ENCODE results near the gene ANKS1B. TPM values are rescaled to one million over a fixed set of nuclear protein-coding genes. Genes with fewer than 3 reads are reported as not detected.

ANKS1B gene
- total RNA-seq, 8 experiments from 2014 or later = 4.4 to 49.1 (median 14.2) TPM

DNA sequence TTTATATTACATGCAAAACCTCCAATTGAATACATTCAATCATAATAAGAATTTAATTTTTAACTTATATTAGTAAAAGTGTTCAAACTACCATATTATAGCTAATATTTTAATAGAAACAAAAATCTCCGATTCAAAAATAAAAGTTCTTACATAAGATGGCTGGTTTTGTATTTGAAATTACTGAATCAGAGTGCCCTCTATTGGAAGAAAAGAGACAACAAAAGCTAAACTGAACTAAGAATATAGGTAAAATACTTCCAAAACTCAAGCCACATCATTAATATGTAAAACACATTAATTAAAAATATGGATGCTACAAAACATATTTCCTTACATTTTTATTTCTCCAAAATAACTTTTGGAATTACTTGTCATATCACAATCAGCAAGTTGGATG lies 216.9 kb downstream of the ANKS1B start:
- Histone ChIP-seq H3K4me3 (no peak overlapping the region), H3K4me1 (replicated peaks in 1 of 2) (no peaks in the 10 kb centered on the region), H3K27ac (no peak overlapping the region)
- in situ Hi-C loops (cut with MboI; ENCODE audit: low pct_unique_long_range_greater_than_20kb in 2 of 9, low sequenced_read_pairs in 9 of 9, unreplicated experiment in 9 of 9) = loop anchor here in 5 of 9 experiments (10.0 to 25.0 kb wide), 3 partner anchors 381 to 731 kb away; no protein-coding TSS in a partner anchor
- ATAC-seq (replicated peaks in 6 of 8) = no peak
- 0 to 89% (median 40%) methylated on average over 1 of the region's 1 CpG; no CpG with 5 or more reads in 1 of the 10 experiments for WGBS, 10 experiments

DNA sequence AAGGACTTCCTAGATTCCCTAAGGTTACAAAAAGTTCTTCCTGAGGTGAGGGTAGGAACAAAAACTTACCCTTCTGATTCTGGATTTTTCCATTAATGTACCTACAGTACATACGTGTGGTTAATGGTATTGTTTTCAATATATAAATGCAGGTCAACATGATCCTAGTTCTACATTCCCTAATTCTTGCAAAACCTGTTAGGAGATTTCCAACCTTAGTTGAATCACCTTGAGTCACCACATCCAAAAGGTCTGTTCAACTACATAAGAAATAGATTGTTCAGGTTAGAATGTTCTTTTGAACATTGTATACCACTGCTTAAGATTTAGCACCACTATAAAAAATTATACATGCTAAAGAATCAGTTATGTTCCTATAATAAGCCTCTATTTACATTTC lies 218.3 kb downstream of the ANKS1B start:
- Histone ChIP-seq H3K4me3 (no peak overlapping the region), H3K4me1 (replicated peaks in 1 of 2) (no peaks in the 10 kb centered on the region), H3K27ac (no peak overlapping the region)
- ATAC-seq (replicated peaks in 6 of 8) = no peak
- in situ Hi-C loops (cut with MboI; ENCODE audit: low pct_unique_long_range_greater_than_20kb in 2 of 9, low sequenced_read_pairs in 9 of 9, unreplicated experiment in 9 of 9) = loop anchor here in 5 of 9 experiments (10.0 to 25.0 kb wide), 3 partner anchors 379 to 729 kb away; no protein-coding TSS in a partner anchor
- WGBS, 10 experiments = 43 to 100% (median 83%) methylated on average over 1 of the region's 1 CpG; no CpG with 5 or more reads in 6 of the 10 experiments

DNA sequence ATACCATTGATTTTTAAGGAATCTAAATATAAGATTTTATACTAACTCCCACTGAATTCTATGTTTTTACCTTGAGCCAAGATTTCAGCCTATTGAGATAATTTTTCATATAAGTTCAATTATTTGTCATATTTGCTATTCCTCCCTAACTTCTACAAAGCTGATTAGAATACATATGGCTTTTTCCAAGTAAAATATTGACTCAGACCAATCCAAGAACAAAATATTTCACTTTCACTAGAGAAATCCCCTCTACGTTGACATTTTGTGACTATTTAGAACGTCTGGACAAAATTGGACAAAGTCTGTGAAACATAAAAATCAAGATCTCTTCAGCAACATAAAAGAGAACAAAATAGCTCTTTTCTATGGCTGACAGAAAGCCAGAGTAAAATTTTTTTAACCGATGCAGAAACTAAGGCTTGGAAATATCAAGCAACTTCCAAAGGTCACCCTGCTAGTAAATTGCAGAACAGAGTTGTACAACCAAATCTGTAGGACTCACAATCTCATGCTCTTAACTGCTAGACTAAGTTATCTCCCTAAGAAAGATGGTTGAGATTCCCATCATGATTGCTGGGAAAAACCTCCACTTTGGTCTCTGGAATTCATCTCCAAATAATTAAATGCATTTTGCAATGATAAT lies 219.1 kb downstream of the ANKS1B start:
- in situ Hi-C loops (cut with MboI; ENCODE audit: low pct_unique_long_range_greater_than_20kb in 2 of 9, low sequenced_read_pairs in 9 of 9, unreplicated experiment in 9 of 9) = loop anchor here in 5 of 9 experiments (10.0 to 25.0 kb wide), 3 partner anchors 378 to 728 kb away; no protein-coding TSS in a partner anchor
- H3K27ac ChIP-seq = no peak overlapping the region
- H3K4me1 ChIP-seq (replicated peaks in 1 of 2) = no peaks in the 10 kb centered on the region
- H3K4me3 ChIP-seq = no peak overlapping the region
- ATAC-seq (replicated peaks in 6 of 8) = no peak
- WGBS, 10 experiments = 10 to 93% (median 79%) methylated on average over 1 to 3 of the region's 3 CpGs

DNA sequence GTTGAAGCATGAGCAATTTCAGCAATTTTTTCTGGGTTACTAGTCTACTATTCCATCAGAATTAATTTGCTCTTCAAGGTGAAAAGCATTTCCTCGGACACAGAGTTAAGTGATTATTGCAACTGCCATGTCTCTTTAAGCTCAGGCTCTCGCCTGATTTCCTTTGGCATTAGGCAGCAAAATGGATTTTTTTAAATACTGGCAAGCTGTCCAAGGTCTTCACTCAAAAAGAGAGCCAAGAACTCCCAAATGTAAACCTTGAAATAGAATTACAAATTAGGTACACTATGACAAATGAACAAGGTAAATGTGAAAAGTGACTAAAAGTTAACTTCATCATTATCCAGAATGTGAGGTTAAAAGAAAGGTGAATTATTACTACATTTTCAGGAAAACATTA lies 225.3 kb downstream of the ANKS1B start:
- WGBS, 10 experiments = 19 to 92% (median 81%) methylated on average over 2 of the region's 2 CpGs
- in situ Hi-C loops (cut with MboI; ENCODE audit: low pct_unique_long_range_greater_than_20kb in 2 of 9, low sequenced_read_pairs in 9 of 9, unreplicated experiment in 9 of 9) = loop anchor here in 4 of 9 experiments (25.0 kb wide), 2 partner anchors 372 to 722 kb away; no protein-coding TSS in a partner anchor
- Histone ChIP-seq H3K27ac (no peak overlapping the region), H3K4me3 (no peak overlapping the region), H3K4me1 (replicated peaks in 1 of 2) (peaks cover 0 to 3% of the 10 kb centered on the region in 2 donors)
- ATAC-seq (replicated peaks in 6 of 8) = no peak

DNA sequence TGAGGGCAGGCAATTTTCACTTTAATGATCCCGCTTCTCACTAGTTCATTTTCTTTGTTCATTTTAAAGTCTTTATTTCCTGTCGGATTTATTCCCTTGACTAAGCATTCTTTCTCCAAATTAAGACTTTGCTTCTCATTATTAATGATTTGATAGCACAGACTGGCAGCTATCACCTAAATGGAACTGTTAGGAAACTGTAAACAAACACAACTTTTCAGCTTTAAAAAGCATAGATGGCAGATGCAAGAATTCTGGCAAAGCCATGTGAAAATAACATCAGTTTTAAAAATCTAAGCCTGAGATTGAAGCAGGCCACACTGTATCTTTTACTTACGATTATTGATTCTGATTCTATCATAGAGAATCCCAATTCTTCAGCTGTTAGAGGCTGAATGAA lies 225.7 kb downstream of the ANKS1B start:
- no peak overlapping the region for H3K27ac ChIP-seq
- H3K4me1 ChIP-seq (replicated peaks in 1 of 2) = peaks cover 0 to 3% of the 10 kb centered on the region in 2 donors
- no peak for ATAC-seq (replicated peaks in 6 of 8)
- WGBS, 10 experiments = 46 to 92% (median 71%) methylated on average over 2 to 3 of the region's 3 CpGs
- no peak overlapping the region for H3K4me3 ChIP-seq
- in situ Hi-C loops (cut with MboI; ENCODE audit: low pct_unique_long_range_greater_than_20kb in 2 of 9, low sequenced_read_pairs in 9 of 9, unreplicated experiment in 9 of 9) = loop anchor here in 4 of 9 experiments (25.0 kb wide), 2 partner anchors 372 to 722 kb away; no protein-coding TSS in a partner anchor

DNA sequence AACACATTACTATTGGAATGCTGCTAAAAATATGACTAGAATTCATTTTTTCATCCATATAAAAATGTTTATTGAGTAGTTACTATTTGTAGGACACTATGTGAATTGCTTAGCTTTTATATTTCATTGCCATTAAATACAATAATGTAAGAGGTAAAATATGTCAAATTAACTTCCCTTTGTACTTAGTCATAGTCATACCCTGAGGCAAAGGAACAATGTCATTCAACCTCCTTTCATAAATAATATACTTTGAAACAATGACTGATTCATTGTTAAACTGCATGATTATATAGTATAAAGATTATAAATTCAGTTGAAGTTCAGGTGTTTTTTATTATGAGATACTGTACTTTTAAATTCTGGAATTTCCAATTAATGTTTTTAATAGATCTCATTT lies 232.0 kb downstream of the ANKS1B start:
- Histone ChIP-seq H3K4me1 (replicated peaks in 1 of 2) (no peaks in the 10 kb centered on the region), H3K4me3 (no peak overlapping the region), H3K27ac (no peak overlapping the region)
- in situ Hi-C loops (cut with MboI; ENCODE audit: low pct_unique_long_range_greater_than_20kb in 2 of 9, low sequenced_read_pairs in 9 of 9, unreplicated experiment in 9 of 9) = loop anchor here in 4 of 9 experiments (25.0 kb wide), 2 partner anchors 365 to 715 kb away; no protein-coding TSS in a partner anchor
- ATAC-seq (replicated peaks in 6 of 8) = no peak

DNA sequence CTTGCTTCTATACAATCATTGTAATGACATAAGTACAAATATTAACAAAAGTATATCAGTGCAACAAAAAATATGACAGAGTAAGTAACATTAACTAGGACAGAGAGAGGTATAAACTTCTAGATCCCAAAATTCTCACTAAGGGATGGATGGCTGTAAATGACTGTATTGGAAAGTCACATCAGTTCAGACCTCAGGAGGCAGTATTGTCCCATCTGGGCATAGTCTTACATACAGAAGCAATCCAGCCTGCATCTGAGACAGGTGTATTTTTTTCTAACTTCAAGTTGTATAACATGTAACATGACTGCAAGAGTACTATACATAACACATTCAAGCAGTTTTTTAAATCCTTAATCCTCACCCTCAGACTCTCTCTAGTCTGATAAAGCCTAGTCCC lies 238.2 kb downstream of the ANKS1B start:
- in situ Hi-C loops (cut with MboI; ENCODE audit: low pct_unique_long_range_greater_than_20kb in 2 of 9, low sequenced_read_pairs in 9 of 9, unreplicated experiment in 9 of 9) = no loop called here
- Histone ChIP-seq H3K4me1 (replicated peaks in 1 of 2) (no peaks in the 10 kb centered on the region), H3K4me3 (no peak overlapping the region), H3K27ac (no peak overlapping the region)
- peak in 1 of 8 experiments; percentile 41 for ATAC-seq (replicated peaks in 6 of 8)

DNA sequence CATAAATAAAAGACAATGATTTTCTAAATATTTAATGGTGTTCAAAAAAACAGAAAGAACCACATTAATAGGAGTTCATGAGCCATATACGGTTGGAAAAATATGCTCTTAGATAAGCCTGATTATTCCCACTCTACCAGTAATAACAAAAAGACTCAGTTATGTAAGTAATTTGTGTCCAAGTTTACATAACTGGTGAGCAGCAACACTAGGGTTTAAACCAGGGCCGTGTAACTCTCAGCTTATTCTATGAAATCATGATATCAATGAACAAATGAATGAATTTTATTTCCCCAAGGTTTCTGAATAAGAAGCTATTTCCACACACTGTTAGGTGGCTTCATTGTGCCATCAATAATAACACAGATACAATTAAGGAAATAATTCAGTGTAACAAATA lies 238.8 kb downstream of the ANKS1B start:
- Histone ChIP-seq H3K27ac (no peak overlapping the region), H3K4me3 (no peak overlapping the region), H3K4me1 (replicated peaks in 1 of 2) (no peaks in the 10 kb centered on the region)
- no peak for ATAC-seq (replicated peaks in 6 of 8)
- WGBS, 10 experiments = 28 to 86% (median 83%) methylated on average over 1 to 2 of the region's 2 CpGs; no CpG with 5 or more reads in 3 of the 10 experiments
- in situ Hi-C loops (cut with MboI; ENCODE audit: low pct_unique_long_range_greater_than_20kb in 2 of 9, low sequenced_read_pairs in 9 of 9, unreplicated experiment in 9 of 9) = no loop called here

DNA sequence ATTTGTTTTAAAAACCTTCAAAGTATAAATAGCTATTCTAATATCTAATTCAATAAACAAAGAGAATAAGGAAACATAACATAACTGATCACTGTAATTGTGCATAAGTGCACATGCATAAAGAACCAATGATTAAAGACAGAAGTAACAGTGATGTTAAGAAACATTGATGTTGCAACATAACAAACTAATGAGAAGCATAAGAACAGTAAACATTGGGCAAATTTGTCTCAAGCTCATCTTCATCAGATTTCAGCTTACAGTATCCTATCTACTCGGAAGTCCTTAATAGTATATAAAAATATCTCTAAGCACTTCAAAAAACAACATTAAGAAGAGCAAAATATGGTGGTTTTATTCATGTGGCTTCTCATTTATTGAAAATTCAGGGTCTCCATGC lies 239.6 kb downstream of the ANKS1B start:
- Histone ChIP-seq H3K27ac (no peak overlapping the region), H3K4me1 (replicated peaks in 1 of 2) (no peaks in the 10 kb centered on the region), H3K4me3 (no peak overlapping the region)
- ATAC-seq (replicated peaks in 6 of 8) = no peak
- 0 to 89% (median 57%) methylated on average over 1 of the region's 1 CpG for WGBS, 10 experiments
- in situ Hi-C loops (cut with MboI; ENCODE audit: low pct_unique_long_range_greater_than_20kb in 2 of 9, low sequenced_read_pairs in 9 of 9, unreplicated experiment in 9 of 9) = no loop called here

DNA sequence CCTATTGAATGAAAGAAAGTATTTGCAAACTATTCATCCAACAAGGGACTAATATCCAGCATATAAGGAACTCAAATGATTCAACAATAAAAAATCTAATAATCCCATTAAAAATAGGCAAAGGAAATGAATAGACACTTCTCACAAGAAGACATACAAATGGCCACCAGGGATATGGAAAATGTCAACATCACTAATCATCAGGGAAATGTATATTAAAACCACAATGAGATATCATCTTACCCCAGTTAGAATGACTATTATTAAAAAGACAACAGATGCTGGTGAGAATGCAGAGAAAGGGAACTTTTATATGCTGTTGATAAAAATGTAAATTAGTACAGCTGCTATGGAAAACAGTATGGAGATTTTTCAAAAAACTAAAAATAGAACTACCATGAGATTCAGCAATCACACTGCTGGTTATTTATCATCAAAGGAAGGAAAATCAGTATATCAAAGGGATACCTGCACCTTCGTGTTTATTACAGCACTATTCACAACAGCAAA lies 247.9 kb downstream of the ANKS1B start:
- no peak overlapping the region for H3K4me3 ChIP-seq
- ATAC-seq (replicated peaks in 6 of 8) = peak in 3 of 8 experiments; percentile 78 to 88 (median 86)
- no peak overlapping the region for H3K27ac ChIP-seq
- WGBS, 10 experiments = 0 to 58% (median 27%) methylated on average over 1 of the region's 1 CpG; no CpG with 5 or more reads in 5 of the 10 experiments
- H3K4me1 ChIP-seq (replicated peaks in 1 of 2) = no peaks in the 10 kb centered on the region
- in situ Hi-C loops (cut with MboI; ENCODE audit: low pct_unique_long_range_greater_than_20kb in 2 of 9, low sequenced_read_pairs in 9 of 9, unreplicated experiment in 9 of 9) = no loop called here

DNA sequence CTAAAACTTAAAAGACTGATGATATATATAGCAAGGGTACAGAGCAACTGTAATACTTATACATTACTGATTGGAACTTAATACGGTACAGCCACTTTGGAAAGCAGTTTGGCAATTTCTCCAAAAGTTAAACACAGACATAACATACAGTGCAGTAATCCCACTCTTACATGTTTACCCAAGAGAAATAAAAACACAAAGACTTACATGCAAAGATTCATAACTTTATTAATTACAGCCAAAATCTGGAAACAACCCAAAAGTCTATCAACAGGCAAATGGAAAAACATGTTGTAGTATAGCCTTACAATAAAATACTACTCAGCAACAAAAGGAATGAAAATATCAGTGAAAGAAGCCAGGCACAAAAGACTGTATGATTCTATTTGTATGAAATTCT lies 252.6 kb downstream of the ANKS1B start:
- H3K4me3 ChIP-seq = no peak overlapping the region
- ATAC-seq (replicated peaks in 6 of 8) = no peak
- in situ Hi-C loops (cut with MboI; ENCODE audit: low pct_unique_long_range_greater_than_20kb in 2 of 9, low sequenced_read_pairs in 9 of 9, unreplicated experiment in 9 of 9) = no loop called here
- no peaks in the 10 kb centered on the region for H3K4me1 ChIP-seq (replicated peaks in 1 of 2)
- 0 to 100% (median 85%) methylated on average over 1 of the region's 1 CpG for WGBS, 10 experiments
- no peak overlapping the region for H3K27ac ChIP-seq

DNA sequence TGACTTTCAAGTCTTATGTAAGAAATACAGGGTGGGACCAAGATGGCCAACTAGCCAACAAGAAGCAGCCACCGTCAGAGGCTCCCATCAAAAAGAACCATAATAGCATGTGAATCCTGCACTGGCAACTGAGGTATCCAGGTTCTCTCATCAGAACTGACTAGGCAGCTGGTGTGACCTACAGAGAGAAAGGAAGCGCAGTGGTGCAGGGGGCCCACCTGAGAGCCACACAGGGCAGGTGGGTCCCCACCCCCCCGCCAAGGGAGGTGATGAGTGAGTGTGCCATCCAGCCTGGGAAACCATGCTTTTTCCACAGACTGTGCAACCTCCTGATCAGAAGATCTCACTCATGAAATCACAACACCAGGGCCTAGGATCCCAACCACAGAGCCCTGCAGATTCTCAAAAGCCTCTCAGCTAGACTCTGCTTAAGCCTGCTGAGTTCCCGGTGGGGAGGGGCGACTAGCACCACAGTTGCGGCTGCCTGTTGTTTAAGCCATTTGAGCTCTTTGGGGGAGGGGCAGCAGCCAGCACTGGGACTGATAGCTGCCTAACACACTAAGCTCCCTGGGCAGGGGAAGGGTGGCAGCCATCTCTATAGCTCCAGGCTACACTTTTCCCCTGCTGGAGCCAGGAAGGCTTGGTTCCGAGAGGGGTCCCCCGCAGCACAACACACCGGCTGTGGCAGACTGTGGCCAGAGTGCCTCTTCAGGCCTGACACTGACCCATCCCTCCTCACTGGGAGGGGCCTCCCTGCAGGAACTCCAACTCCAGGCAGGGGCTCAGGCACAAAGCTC lies 261.8 kb downstream of the ANKS1B start:
- in situ Hi-C loops (cut with MboI; ENCODE audit: low pct_unique_long_range_greater_than_20kb in 2 of 9, low sequenced_read_pairs in 9 of 9, unreplicated experiment in 9 of 9) = no loop called here
- 30 to 100% (median 67%) methylated on average over 1 to 3 of the region's 9 CpGs; no CpG with 5 or more reads in 3 of the 10 experiments for WGBS, 10 experiments

DNA sequence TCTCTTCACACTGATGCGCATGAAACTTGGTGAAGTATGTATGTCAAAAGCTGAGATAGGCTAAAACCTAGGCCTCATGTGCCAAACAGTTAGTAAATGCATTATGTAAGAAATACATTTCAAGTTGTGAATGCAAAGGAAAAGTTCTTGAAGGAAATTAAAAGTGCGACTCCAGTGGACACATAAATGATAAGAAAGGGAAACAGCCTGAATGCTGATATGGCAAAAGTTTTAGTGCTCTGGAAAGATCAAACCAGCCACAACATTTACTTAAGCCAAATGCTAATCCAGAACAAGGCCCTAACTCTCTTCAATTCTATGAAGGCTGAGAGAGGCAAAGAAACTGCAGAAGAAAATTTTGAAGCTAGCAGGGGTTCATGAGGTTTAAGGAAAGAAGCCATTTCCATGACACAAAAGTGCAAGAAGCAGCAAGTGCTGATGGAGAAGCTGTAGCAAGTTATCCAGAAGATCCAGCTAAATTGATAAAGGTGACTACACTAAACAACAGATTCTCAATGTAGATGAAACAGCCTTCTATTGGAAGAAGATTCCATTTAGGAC lies 262.9 kb downstream of the ANKS1B start:
- Histone ChIP-seq H3K27ac (no peak overlapping the region), H3K4me1 (replicated peaks in 1 of 2) (no peaks in the 10 kb centered on the region), H3K4me3 (no peak overlapping the region)
- ATAC-seq (replicated peaks in 6 of 8) = no peak
- 0 to 75% (median 50%) methylated on average over 1 to 2 of the region's 2 CpGs; no CpG with 5 or more reads in 5 of the 10 experiments for WGBS, 10 experiments
- in situ Hi-C loops (cut with MboI; ENCODE audit: low pct_unique_long_range_greater_than_20kb in 2 of 9, low sequenced_read_pairs in 9 of 9, unreplicated experiment in 9 of 9) = no loop called here

More for the DNA sequence above, 261.8 kb downstream of the ANKS1B start:
- Histone ChIP-seq H3K4me3 (no peak overlapping the region), H3K27ac (no peak overlapping the region), H3K4me1 (replicated peaks in 1 of 2) (no peaks in the 10 kb centered on the region)
- no peak for ATAC-seq (replicated peaks in 6 of 8)

All from motor neuron (in vitro differentiated cells).